ENCODE data around the gene ABCB10. TPM values are rescaled to one million over a fixed set of nuclear protein-coding genes. Genes with fewer than 3 reads are reported as not detected.

Gene ABCB10
- total and polyA plus RNA-seq, 2 experiments from 2014 or later: 13.6 to 17.0 TPM

GRCh38 chr1:229537894-229538293, 20.6 kb downstream of the ABCB10 start:
- TF ChIP-seq, protein P1, sequence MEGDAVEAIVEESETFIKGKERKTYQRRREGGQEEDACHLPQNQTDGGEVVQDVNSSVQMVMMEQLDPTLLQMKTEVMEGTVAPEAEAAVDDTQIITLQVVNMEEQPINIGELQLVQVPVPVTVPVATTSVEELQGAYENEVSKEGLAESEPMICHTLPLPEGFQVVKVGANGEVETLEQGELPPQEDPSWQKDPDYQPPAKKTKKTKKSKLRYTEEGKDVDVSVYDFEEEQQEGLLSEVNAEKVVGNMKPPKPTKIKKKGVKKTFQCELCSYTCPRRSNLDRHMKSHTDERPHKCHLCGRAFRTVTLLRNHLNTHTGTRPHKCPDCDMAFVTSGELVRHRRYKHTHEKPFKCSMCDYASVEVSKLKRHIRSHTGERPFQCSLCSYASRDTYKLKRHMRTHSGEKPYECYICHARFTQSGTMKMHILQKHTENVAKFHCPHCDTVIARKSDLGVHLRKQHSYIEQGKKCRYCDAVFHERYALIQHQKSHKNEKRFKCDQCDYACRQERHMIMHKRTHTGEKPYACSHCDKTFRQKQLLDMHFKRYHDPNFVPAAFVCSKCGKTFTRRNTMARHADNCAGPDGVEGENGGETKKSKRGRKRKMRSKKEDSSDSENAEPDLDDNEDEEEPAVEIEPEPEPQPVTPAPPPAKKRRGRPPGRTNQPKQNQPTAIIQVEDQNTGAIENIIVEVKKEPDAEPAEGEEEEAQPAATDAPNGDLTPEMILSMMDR (IDR thresholded peaks at IDR 0.05; ENCODE audit: low read depth, low read length): no peak
- peak in 1 of 2 donors; percentile 20 for DNase-seq (ENCODE audit: low read depth in 1 of 2, low spot score in 1 of 2)
- no peaks in the 10 kb centered on the region for H3K4me1 ChIP-seq (ENCODE audit: low read depth)
- peaks cover 29% of the 10 kb centered on the region for H3K36me3 ChIP-seq
- no peak overlapping the region for H3K4me3 ChIP-seq
- H3K27ac ChIP-seq: no peak overlapping the region
- no peaks in the 10 kb centered on the region for H3K9me3 ChIP-seq (ENCODE audit: low read depth)
- no peaks in the 10 kb centered on the region for H3K27me3 ChIP-seq

DNA sequence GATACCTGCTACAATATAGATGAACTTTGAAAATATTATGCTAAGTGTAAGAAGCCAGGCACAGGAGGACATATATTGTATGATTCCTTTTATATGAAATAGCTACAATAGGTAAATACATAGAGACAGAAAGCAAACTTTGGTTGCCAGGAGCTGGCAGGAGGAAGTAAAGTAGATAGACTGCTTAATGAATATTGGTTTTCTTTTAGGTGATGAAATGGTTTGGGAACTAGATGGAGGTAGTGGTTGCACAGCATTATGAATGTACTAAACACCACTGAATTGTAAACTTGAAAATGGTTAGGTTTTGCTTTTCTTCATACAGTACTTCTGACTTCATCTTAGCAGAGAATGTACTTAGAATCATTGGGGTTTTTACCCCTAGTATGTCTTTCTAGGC, 21.5 kb downstream of the ABCB10 start:
- no peaks in the 10 kb centered on the region for H3K9me3 ChIP-seq (ENCODE audit: low read depth)
- H3K36me3 ChIP-seq: peaks cover 29% of the 10 kb centered on the region
- no peak overlapping the region for H3K4me3 ChIP-seq
- DNase-seq (ENCODE audit: low read depth in 1 of 2, low spot score in 1 of 2): no peak
- H3K27me3 ChIP-seq: no peaks in the 10 kb centered on the region
- TF ChIP-seq, protein P1 (IDR thresholded peaks at IDR 0.05; ENCODE audit: low read depth, low read length): no peak
- no peaks in the 10 kb centered on the region for H3K4me1 ChIP-seq (ENCODE audit: low read depth)
- no peak overlapping the region for H3K27ac ChIP-seq

GRCh38 chr1:229535230-229535629, 23.3 kb downstream of the ABCB10 start:
- H3K36me3 ChIP-seq: peaks cover 18% of the 10 kb centered on the region
- TF ChIP-seq, protein P1 (IDR thresholded peaks at IDR 0.05; ENCODE audit: low read depth, low read length): no peak
- no peak for DNase-seq (ENCODE audit: low read depth in 1 of 2, low spot score in 1 of 2)

GRCh38 chr1:229531326-229531725, 27.2 kb downstream of the ABCB10 start:
- Histone ChIP-seq H3K4me3 (no peak overlapping the region), H3K27ac (no peak overlapping the region), H3K27me3 (no peaks in the 10 kb centered on the region), H3K4me1 (ENCODE audit: low read depth) (no peaks in the 10 kb centered on the region), H3K36me3 (peaks cover 17% of the 10 kb centered on the region), H3K9me3 (ENCODE audit: low read depth) (no peaks in the 10 kb centered on the region)
- TF ChIP-seq, protein P1 (IDR thresholded peaks at IDR 0.05; ENCODE audit: low read depth, low read length): no peak
- no peak for DNase-seq (ENCODE audit: low read depth in 1 of 2, low spot score in 1 of 2)

More at GRCh38 chr1:229535230-229535629, 23.3 kb downstream of the ABCB10 start:
- Histone ChIP-seq H3K27ac (no peak overlapping the region), H3K9me3 (ENCODE audit: low read depth) (no peaks in the 10 kb centered on the region), H3K4me3 (no peak overlapping the region), H3K4me1 (ENCODE audit: low read depth) (no peaks in the 10 kb centered on the region), H3K27me3 (no peaks in the 10 kb centered on the region)

DNA sequence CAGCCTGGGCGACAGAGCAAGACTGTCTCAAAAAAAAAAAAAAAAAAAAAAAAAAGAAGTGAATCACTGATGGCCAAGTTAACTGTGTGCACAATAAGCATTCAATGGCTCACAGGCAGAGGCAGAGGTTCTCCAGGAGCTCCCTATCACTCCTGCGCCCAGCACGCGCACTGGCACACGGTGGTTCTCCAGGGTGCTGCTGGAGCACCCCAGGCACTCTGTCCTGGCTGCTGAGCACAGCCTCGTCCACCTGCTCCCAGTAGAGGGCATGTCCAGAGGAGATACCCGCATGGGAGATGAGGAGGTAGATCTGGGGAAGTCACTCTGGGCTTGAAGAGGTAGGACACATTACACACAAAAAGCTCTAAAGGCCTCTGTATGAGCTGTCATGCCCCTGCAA, 28.9 kb downstream of the ABCB10 start:
- Histone ChIP-seq H3K9me3 (ENCODE audit: low read depth) (no peaks in the 10 kb centered on the region), H3K4me1 (ENCODE audit: low read depth) (no peaks in the 10 kb centered on the region), H3K36me3 (peaks cover 26% of the 10 kb centered on the region), H3K27ac (no peak overlapping the region), H3K4me3 (no peak overlapping the region), H3K27me3 (no peaks in the 10 kb centered on the region)
- TF ChIP-seq, protein P1 (IDR thresholded peaks at IDR 0.05; ENCODE audit: low read depth, low read length): no peak
- no peak for DNase-seq (ENCODE audit: low read depth in 1 of 2, low spot score in 1 of 2)

- no peaks in the 10 kb centered on the region for H3K27me3 ChIP-seq
- DNase-seq (ENCODE audit: low read depth in 1 of 2, low spot score in 1 of 2): no peak
- no peaks in the 10 kb centered on the region for H3K4me1 ChIP-seq (ENCODE audit: low read depth)
- H3K27ac ChIP-seq: no peak overlapping the region
- H3K9me3 ChIP-seq (ENCODE audit: low read depth): no peaks in the 10 kb centered on the region
- peaks cover 27% of the 10 kb centered on the region for H3K36me3 ChIP-seq
- TF ChIP-seq, protein P1 (IDR thresholded peaks at IDR 0.05; ENCODE audit: low read depth, low read length): no peak
- H3K4me3 ChIP-seq: no peak overlapping the region
Observed at GRCh38 chr1:229526695-229527094, 31.8 kb downstream of the ABCB10 start.
